K562 (cell line): ENCODE results near the gene PCDH12. TPM values are rescaled to one million over a fixed set of nuclear protein-coding genes. Genes with fewer than 3 reads are reported as not detected.

Experiments used
- ATAC-seq: fragments of 200-7000 bp; cut with Tn5 transposase; 3 replicates; pipeline ENCODE4 v1.9.1; 2020; ENCODE audit warnings: moderate library complexity
- BruUV-seq: library from RNA; stranded (reverse); fragments of 400-500 nt; replicated peaks from 2 replicates; lab custom pipeline; 2021; lab: Mats Ljungman, UMichigan
- CTCF ChIA-PET: fragments of 300-600 bp; formaldehyde crosslinking; extraction: SDS; loops from one replicate; lab custom pipeline; 2021; ENCODE audit warnings: low intra/inter-chr PET ratio; lab: Yijun Ruan, JAX
- POLR2A ChIA-PET: fragments of 300-600, 350-650 bp; sonication (Branson Sonifier 250); formaldehyde crosslinking; extraction: SDS; loops from one replicate; lab custom pipeline; 2021; ENCODE audit warnings: antibody characterized with exemption, inconsistent platforms; lab: Yijun Ruan, JAX
- DNase-seq, 4 experiments: peaks; one replicate each; pipeline versions ENCODE4 v3.0.0 to v3.0.0-alpha.2; 2011 to 2018; ENCODE audit warnings: low spot score in 3 of 4, mixed read lengths in 3 of 4; ENCODE audit errors: extremely low read depth in 1 of 4
- FAIRE-seq: peaks from 2 replicates; lab custom pipeline; 2011; peaks lifted over from hg19 to GRCh38; lab: Jason Lieb, UNC
- H2AFZ ChIP-seq: 2 replicates; pipeline ENCODE4 v1.6.0; 2011; ENCODE audit warnings: low read depth, low read length, control low read depth, inconsistent platforms
- H3K27ac ChIP-seq: fragments of 200-600 bp; 3 replicates; pipeline ENCODE4 v1.8.0; 2011; ENCODE audit warnings: low read depth, mild to moderate bottlenecking, control low read depth, inconsistent platforms, low read length, moderate library complexity, mixed read lengths; ENCODE audit errors: extremely low read depth
- H3K27me3 ChIP-seq, 2 experiments: fragments of 300-600 bp in 1 of 2; 2 replicates in 1 of 2; 3 replicates in 1 of 2; pipeline versions ENCODE4 v1.6.0 to v1.8.0; 2011; ENCODE audit warnings: inconsistent platforms in 2 of 2, low read length in 2 of 2, mild to moderate bottlenecking in 1 of 2, mixed read lengths in 1 of 2, moderate library complexity in 1 of 2; ENCODE audit not compliant: control insufficient read depth in 2 of 2, insufficient read depth in 2 of 2
- H3K36me3 ChIP-seq: fragments of 300-600 bp; 3 replicates; pipeline ENCODE4 v1.8.0; 2011; ENCODE audit warnings: mild to moderate bottlenecking, low read length, inconsistent platforms; ENCODE audit not compliant: control insufficient read depth, insufficient read depth
- H3K4me1 ChIP-seq, 2 experiments: fragments of 200-600 bp in 1 of 2; replicated peaks in 1 of 2; 2 replicates in 1 of 2; 3 replicates in 1 of 2; pipeline versions ENCODE4 v1.5.1 to v1.8.0; 2011; ENCODE audit warnings: inconsistent platforms in 2 of 2, low read length in 2 of 2, mild to moderate bottlenecking in 1 of 2, mixed read lengths in 1 of 2, moderate library complexity in 1 of 2; ENCODE audit not compliant: control insufficient read depth in 2 of 2, insufficient read depth in 2 of 2
- H3K4me2 ChIP-seq: 2 replicates; pipeline ENCODE4 v1.6.1; 2011; ENCODE audit warnings: low read length, control low read depth, inconsistent platforms, mixed read lengths; ENCODE audit not compliant: insufficient read depth
- H3K4me3 ChIP-seq: fragments of 200-600 bp; sonication (generic), shearing (Covaris generic); 2 replicates; pipeline ENCODE4 v1.5.1; 2016; ENCODE audit warnings: control low read depth, inconsistent platforms
- H3K79me2 ChIP-seq: fragments of 200-600 bp; 3 replicates; pipeline ENCODE4 v1.8.0; 2011; ENCODE audit warnings: low read length, inconsistent platforms; ENCODE audit not compliant: control insufficient read depth, insufficient read depth
- H3K9ac ChIP-seq, 2 experiments: 2 replicates each; pipeline versions ENCODE4 v1.6.0 to v1.6.1; 2011; ENCODE audit warnings: low read depth in 2 of 2, low read length in 2 of 2, control low read depth in 1 of 2, inconsistent platforms in 1 of 2, mild to moderate bottlenecking in 1 of 2, mixed read lengths in 1 of 2; ENCODE audit not compliant: insufficient read depth in 1 of 2
- H3K9me1 ChIP-seq: one replicate; pipeline ENCODE4 v1.6.0; 2011; ENCODE audit warnings: inconsistent platforms, mild to moderate bottlenecking, low read length, moderate library complexity; ENCODE audit not compliant: control insufficient read depth, insufficient read depth
- H3K9me3 ChIP-seq: replicated peaks from 2 replicates; pipeline ENCODE4 v1.5.1; 2011; ENCODE audit warnings: low read depth, low read length, inconsistent platforms; ENCODE audit not compliant: control insufficient read depth, insufficient read depth
- H4K20me1 ChIP-seq: replicated peaks from 2 replicates; pipeline ENCODE4 v1.6.1; 2011; ENCODE audit warnings: low read length, inconsistent platforms, mixed read lengths; ENCODE audit not compliant: control insufficient read depth, insufficient read depth
- MBD2 ChIP-seq: sonication (generic); IDR thresholded peaks from 2 replicates; pipeline ENCODE4 v1.6.1; 2016; ENCODE audit warnings: low read depth, borderline replicate concordance
- POLR2AphosphoS2 ChIP-seq: IDR thresholded peaks from 2 replicates; pipeline ENCODE4 v1.6.1; 2012; ENCODE audit warnings: low read length, improper control_type of control experiment
- ZKSCAN1 ChIP-seq: fragments of 150-350 bp; IDR thresholded peaks from 2 replicates; pipeline ENCODE4 v1.6.1; 2016; ENCODE audit warnings: low read depth, low read length
- WGBS: fragments of 100-300 bp; shearing (Covaris generic); methylation state at CpG from one replicate; pipeline ENCODE4 v1.1.6; 2016; ENCODE audit warnings: low coverage, mixed read lengths; ENCODE audit not compliant: insufficient coverage; ENCODE audit errors: missing lambda C conversion rate; 5-methylcytosine and 5-hydroxymethylcytosine counted together
- in situ Hi-C: fragments of 300-500 bp; cut with MboI; formaldehyde crosslinking; loops from 4 replicates; pipeline ENCODE4 v1.15.0; 2018; ENCODE audit warnings: inconsistent platforms, mixed read lengths
- intact Hi-C: fragments of 100-400 bp; cut with micrococcal nuclease; formaldehyde crosslinking; loops from 2 replicates; pipeline ENCODE4 v1.14.2; 2022
- polyA plus RNA-seq, 8 experiments: library from polyadenylated mRNA; depleted of rRNA in 4 of 8; stranded (reverse) in 5 of 8; unstranded in 3 of 8; fragments of >200 nt; fragmentation: Nextera tagmentation in 2 of 8; fragmentation: Illumina TruSeq in 1 of 8; extraction: Ambion mirVana in 2 of 8; extraction: Trizol in 1 of 8; gene quantifications; 2 replicates each; pipeline versions ENCODE4 v1.2.1 to v1.2.3, GENCODE V29; 2011 to 2014; ENCODE audit warnings: inconsistent platforms in 1 of 8, missing spikeins in 1 of 8
- total RNA-seq, 7 experiments: library from RNA; depleted of rRNA in 6 of 7; stranded (reverse); fragments of >200 nt in 6 of 7; fragmentation: Illumina TruSeq in 2 of 7; extraction: Trizol in 2 of 7; gene quantifications; 2 replicates each; pipeline versions ENCODE4 v1.2.1 to v1.2.3, GENCODE V29; 2011 to 2021; ENCODE audit warnings: low replicate concordance in 1 of 7
- TF ChIP-seq, protein P1 (sequence below), 2 experiments: fragments of 250-450 bp in 1 of 2; fragments of 450-650 bp in 1 of 2; sonication (Bioruptor Pico) in 1 of 2; IDR thresholded peaks; 2 replicates each; pipeline versions ENCODE4 v1.6.1 to v1.8.0; 2016 to 2021; ENCODE audit warnings: mild to moderate bottlenecking in 2 of 2, moderate library complexity in 2 of 2, missing compliant biosample characterization in 1 of 2, missing genetic modification characterization in 1 of 2

The PCDH12 gene
- total and polyA plus RNA-seq, 9 of the 15 experiments (the other 6 are each of a cell fraction or from before 2014, with no cell fraction given) = 0.01 to 0.04 (median 0.01) TPM; not detected in 4

- Histone ChIP-seq H3K9me3 (no peaks in the 10 kb centered on the region), H3K4me3 (no peak overlapping the region), H3K4me2 (no peak overlapping the region), H3K9me1 (no peaks in the 10 kb centered on the region), H3K27me3 (peaks cover 11 to 19% of the 10 kb centered on the region in 2 experiments; a peak in 3 of 5 replicates), H4K20me1 (0 out of 2 replicates have a peak, but pooled peaks cover 4% of the 10 kb centered on the region), H2AFZ (no peak overlapping the region), H3K27ac (no peak overlapping the region), H3K9ac (no peak overlapping the region), H3K4me1 (peaks cover 0 to 9% of the 10 kb centered on the region in 2 experiments; a peak in 2 of 5 replicates), H3K79me2 (no peaks in the 10 kb centered on the region), H3K36me3 (peaks cover 25% of the 10 kb centered on the region; the same call in 2 of the 3 replicates)
- DNase-seq (no peak), FAIRE-seq (no peak), ATAC-seq (no peak)
- POLR2A ChIA-PET = interaction anchor here (1.0 to 3.6 kb wide), 5 partner anchors 12 to 29 kb away, joined by 3 to 18 read pairs (median 5); partner anchors contain the start of genes DELE1 and RNF14
- CTCF ChIA-PET = interaction anchor here (0.6 to 0.7 kb wide), 2 partner anchors 24 to 202 kb away, joined by 3 to 4 read pairs; no protein-coding TSS in a partner anchor
- in situ Hi-C loops (no loop called here), intact Hi-C loops (no loop called here)
- no TSS peak for BruUV-seq
- TF ChIP-seq, protein P1, sequence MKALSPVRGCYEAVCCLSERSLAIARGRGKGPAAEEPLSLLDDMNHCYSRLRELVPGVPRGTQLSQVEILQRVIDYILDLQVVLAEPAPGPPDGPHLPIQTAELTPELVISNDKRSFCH (CRISPR knock-in tag; IDR thresholded peaks at IDR 0.05) = no peak
- TF ChIP-seq, protein P1 (tag; IDR thresholded peaks at IDR 0.05) = no peak
- peak; percentile 85 for TF ChIP-seq ZKSCAN1
- 70% methylated on average over 6 of the region's 6 CpGs for WGBS
These were observed 16.2 kb downstream of the PCDH12 start for GRCh38 chr5:141941779-141942178.

DNA sequence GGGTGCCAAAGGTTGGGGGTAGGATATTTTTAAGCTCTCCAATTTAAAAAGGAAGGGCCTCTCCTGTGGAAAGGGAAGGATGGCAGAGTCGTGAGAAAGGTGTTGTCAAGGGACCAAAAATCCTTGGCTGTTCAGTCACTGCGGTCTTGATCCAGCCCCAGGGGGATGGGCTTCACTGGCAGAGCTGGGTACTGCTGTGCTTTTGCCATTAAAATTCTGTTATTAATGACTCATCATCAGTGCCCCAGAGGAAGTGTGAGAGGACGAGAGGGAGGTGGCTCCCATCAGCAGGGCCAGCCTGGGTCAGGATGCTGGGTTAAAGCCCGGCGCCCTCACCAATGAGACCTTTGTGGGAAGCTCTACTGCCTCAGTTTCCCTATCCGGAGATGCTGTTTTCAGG lies 16.7 kb downstream of the PCDH12 start:
- FAIRE-seq (no peak), ATAC-seq (no peak; the same call in 2 of the 3 replicates), DNase-seq (no peak)
- no peaks in the 10 kb centered on the region for H3K9me1 ChIP-seq
- no peak overlapping the region for H3K4me3 ChIP-seq
- no TSS peak for BruUV-seq
- H3K4me2 ChIP-seq = no peak overlapping the region
- H3K4me1 ChIP-seq = peaks cover 0 to 9% of the 10 kb centered on the region in 2 experiments; a peak in 2 of 5 replicates
- TF ChIP-seq MBD2 (no peak), POLR2AphosphoS2 (0 out of 2 replicates have a peak, but pooled peaks have one; percentile 31)
- no peak overlapping the region for H3K27ac ChIP-seq
- peaks cover 11 to 16% of the 10 kb centered on the region in 2 experiments; a peak in 3 of 5 replicates for H3K27me3 ChIP-seq
- H3K36me3 ChIP-seq = peaks cover 28% of the 10 kb centered on the region; the same call in 2 of the 3 replicates
- no peak overlapping the region for H2AFZ ChIP-seq
- WGBS = 70% methylated on average over 6 of the region's 6 CpGs
- intact Hi-C loops = no loop called here
- CTCF ChIA-PET = interaction anchor here (0.6 kb wide), 1 partner anchor 25 kb away, joined by 4 read pairs; no protein-coding TSS in a partner anchor
- H3K9ac ChIP-seq = peak overlapping the region in 1 of 2 experiments; percentile 54; a peak in 1 of 4 replicates
- no peaks in the 10 kb centered on the region for H3K9me3 ChIP-seq
- no peaks in the 10 kb centered on the region for H3K79me2 ChIP-seq
- in situ Hi-C loops = no loop called here
- 0 out of 2 replicates have a peak, but pooled peaks cover 4% of the 10 kb centered on the region for H4K20me1 ChIP-seq
- POLR2A ChIA-PET = interaction anchor here (0.6 to 2.4 kb wide), 5 partner anchors 18 to 167 kb away, joined by 3 to 10 read pairs (median 4); partner anchors contain the start of gene DELE1
